C4-2B (cell line): Measurements from ENCODE around the gene NOL7.

Experiments
- CTCF ChIP-seq: fragments of 450-650 bp; conservative IDR thresholded peaks from 2 replicates; pipeline ENCODE4 v1.5.1; 2017; ENCODE audit warnings: mild to moderate bottlenecking
- ZFX ChIP-seq: fragments of 450-650 bp; IDR thresholded peaks from 2 replicates; pipeline ENCODE4 v1.6.1; 2017

DNA sequence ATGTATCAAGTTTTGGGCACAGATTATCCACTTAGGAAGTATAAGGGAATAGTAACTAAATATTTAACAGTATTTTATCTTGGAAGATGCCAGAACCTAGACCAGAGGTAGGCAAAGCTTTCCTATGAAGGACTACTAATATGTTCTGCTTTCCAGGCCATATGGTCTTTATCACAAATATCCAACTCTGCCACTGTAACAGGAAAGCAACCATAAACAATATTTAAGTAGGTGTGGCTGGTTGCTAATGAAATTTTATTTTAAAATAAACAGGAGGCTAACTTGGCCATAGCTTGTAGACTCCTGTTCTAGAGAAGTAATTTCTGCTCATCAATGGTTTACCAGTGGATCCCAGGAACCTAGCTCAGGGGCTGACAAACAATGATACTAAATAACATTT lies 39.4 kb downstream of the NOL7 start:
- TF ChIP-seq CTCF (no peak), ZFX (no peak)
